ENCODE data around the gene FAHD1.

DNA sequence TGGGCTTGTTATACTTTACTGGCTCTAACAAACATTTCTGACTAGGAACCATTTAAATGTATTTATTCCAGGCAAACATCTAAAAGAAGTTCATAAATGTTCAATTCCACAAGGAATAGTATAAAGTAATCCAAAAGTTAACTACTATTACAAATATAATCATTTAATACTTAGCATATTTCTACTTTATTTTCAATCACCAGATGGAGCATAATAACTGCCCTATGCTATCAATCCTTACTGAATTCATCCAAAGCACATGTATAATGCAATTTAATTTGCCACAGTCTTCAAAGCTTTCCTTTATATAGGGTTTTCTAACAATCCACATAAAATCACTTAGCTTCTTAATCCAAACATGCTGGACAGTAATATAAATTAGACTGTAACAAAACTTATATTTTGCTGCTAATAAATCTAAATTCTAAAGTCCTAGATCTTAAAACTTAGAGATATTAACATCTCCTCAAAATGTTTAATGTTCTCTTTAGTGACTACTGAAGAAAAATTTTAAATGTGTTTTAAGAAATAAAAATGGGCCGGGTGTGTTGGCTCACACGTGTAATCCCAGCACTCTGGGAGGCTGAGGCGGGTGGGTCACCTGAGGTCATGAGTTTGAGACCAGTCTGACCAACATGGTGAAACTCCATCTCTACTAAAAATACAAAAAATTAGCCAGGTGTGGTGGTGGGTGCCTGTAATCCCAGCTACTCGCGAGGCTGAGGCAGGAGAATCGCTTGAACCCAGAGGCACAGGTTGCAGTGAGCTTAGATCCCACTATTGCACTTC is 39.1 kb downstream of the FAHD1 start:
- TF ChIP-seq CTCF (IDR thresholded peaks at IDR 0.05; ENCODE audit: poor library complexity) (no peak), EZH2 (IDR thresholded peaks at IDR 0.05; ENCODE audit: borderline replicate concordance) (no peak)
